HG03135 (cell line): ENCODE results near the gene OXCT2.
"Not testable (repeated sequence)": the region's sequence is repeated elsewhere in the genome, so short reads cannot be mapped to it uniquely, and the experiment has no call there.

Source experiments
- ATAC-seq: cut with Tn5 transposase; IDR thresholded peaks from one replicate; pipeline ENCODE4 v1.9.1; 2021; ENCODE audit warnings: mild to moderate bottlenecking, moderate library complexity; ENCODE audit not compliant: unreplicated experiment

The OXCT2 gene

GRCh38 chr1:39771022-39771532, at the start of gene OXCT2:
Gene OXCT2, minus strand, starts transcription at chr1:39771348. Its CDS starts 93 bp downstream, at chr1:39771255.
- not testable (repeated sequence) for ATAC-seq

GRCh38 chr1:39819091-39819812, 48.1 kb upstream of the OXCT2 start:
- no peak for ATAC-seq

- ATAC-seq: no peak
Observed at GRCh38 chr1:39818482-39818881, 47.3 kb upstream of the OXCT2 start.

GRCh38 chr1:39817091-39817932, 46.2 kb upstream of the OXCT2 start:
- peak; percentile 77 for ATAC-seq

- ATAC-seq: peak; percentile 45
Observed at GRCh38 chr1:39816415-39817090, 45.4 kb upstream of the OXCT2 start.

GRCh38 chr1:39812913-39813312, 41.8 kb upstream of the OXCT2 start:
- ATAC-seq: no peak

- ATAC-seq: no peak
Observed at GRCh38 chr1:39808784-39809517, 37.8 kb upstream of the OXCT2 start.

GRCh38 chr1:39805385-39805784, 34.2 kb upstream of the OXCT2 start:
- ATAC-seq: no peak

- ATAC-seq: no peak
Observed at GRCh38 chr1:39802496-39803260, 31.5 kb upstream of the OXCT2 start.

GRCh38 chr1:39800471-39800835, 29.3 kb upstream of the OXCT2 start:
- ATAC-seq: no peak

GRCh38 chr1:39799770-39800470, 28.8 kb upstream of the OXCT2 start:
- ATAC-seq: peak; percentile 61

- ATAC-seq: peak; percentile 92
Observed at GRCh38 chr1:39798859-39799769, 28.0 kb upstream of the OXCT2 start.

- no peak for ATAC-seq
Observed at GRCh38 chr1:39795651-39796050, 24.5 kb upstream of the OXCT2 start.

- no peak for ATAC-seq
Observed at GRCh38 chr1:39791838-39792237, 20.7 kb upstream of the OXCT2 start.

GRCh38 chr1:39789571-39790110, 18.5 kb upstream of the OXCT2 start:
- no peak for ATAC-seq

- ATAC-seq: no peak
Observed at GRCh38 chr1:39788758-39789570, 17.8 kb upstream of the OXCT2 start, which contains the start of gene BMP8B. Gene BMP8B, minus strand, starts transcription at chr1:39788865. Its CDS starts 380 bp downstream, at chr1:39788485.

- no peak for ATAC-seq
Observed at GRCh38 chr1:39788426-39788757, 17.2 kb upstream of the OXCT2 start.
